SK-N-MC (cell line): Measurements from ENCODE around the gene RAP1GAP2.

Source experiments
- EZH2 ChIP-seq: fragments of 200-600 bp; sonication (generic); IDR thresholded peaks from one replicate; pipeline ENCODE4 v1.6.1; 2017; ENCODE audit warnings: antibody characterized with exemption
- POLR2AphosphoS5 ChIP-seq: IDR thresholded peaks from 2 replicates; pipeline ENCODE4 v1.6.1; 2012; ENCODE audit warnings: mild to moderate bottlenecking, low read depth, low read length, borderline replicate concordance

DNA sequence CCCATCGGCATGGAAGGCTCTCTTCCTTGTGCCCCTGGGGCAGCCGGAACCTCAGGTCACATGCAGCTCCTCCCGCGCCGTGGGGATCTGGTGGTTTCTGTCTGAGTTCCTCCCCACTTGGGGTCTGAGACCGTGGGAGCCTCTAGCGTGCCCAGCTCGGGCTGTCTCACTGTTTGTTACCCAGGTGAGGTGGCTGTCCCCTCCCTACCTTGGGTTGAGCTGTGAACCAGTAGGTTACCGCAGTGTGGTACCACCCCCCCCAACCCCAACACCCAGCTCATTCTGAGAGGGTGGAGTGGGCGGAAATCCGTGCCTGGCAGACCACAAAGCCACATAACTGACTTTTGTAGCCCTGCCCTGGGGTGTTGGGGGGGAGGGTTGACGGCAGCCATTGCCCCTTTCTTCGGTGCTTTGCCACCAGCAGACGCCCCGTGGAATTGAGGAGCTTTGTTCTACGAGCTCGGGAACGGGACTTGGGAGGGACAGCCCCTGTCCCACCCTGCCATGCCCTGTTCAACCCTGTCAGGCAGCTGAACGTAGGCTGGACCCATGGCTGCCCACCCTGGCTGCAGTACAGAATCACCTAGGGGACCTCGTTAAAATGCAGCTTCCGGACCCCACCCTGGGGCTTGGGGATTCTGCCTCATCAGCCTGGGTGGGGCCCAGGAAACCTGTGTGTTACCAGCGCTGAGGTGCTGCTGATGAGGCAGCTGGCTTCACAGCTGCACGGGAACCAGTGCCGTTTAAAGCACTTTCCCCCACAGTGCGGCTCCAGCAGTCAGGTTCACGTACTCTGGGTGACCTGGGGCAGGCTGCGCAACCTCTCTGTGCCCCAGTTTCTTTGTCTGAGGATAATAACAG is 18.5 kb downstream of the RAP1GAP2 start:
- TF ChIP-seq POLR2AphosphoS5 (no peak), EZH2 (no peak)
